ENCODE data around the gene HIRIP3. TPM values are rescaled to one million over a fixed set of nuclear protein-coding genes. Genes with fewer than 3 reads are reported as not detected.

HIRIP3 gene
- polyA plus RNA-seq, 3 donors, result 3.3 to 4.8 (median 3.7) TPM

DNA sequence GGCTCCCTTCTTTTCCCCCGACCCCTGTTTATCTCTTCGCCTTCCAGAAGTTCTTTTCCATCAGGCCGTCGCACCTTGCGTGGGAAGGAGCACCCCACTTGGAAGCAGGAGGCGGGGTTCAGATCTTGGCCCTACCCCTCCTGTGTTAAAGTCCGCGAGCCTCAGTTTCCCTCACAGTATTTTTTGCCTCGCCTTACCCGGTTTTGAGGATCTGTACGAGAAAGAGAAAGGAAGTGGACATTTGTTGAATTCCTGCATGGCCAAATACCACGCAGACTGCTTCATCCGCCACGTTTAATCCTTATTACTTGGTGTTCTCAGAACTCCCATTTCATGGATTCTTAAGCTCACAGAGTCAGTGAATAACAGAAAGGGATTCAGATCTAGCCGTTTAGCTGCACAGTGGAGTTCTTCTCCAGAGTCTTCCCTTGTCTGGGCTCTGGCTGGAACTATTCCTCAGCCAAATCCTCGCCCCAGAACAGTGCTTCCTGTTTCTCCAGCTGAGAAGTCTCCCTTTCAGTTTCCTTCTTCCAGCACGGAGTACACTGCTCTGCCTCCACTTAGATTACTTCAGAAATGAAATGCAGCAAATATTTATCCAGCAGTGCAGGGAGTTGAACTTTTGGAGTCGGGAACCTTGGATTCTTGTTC lies 32.9 kb downstream of the HIRIP3 start:
- peak overlapping the region; percentile 95 to 96 for H3K4me3 Mint-ChIP-seq

More for the DNA sequence above, 32.9 kb downstream of the HIRIP3 start:
- H4K20me1 ChIP-seq (ENCODE audit: insufficient read depth, low read length), result no peaks in the 10 kb centered on the region
- Mint-ChIP-seq H3K27ac (peak overlapping the region; percentile 88 to 98 (median 96)), H3K9me3 (no peaks in the 10 kb centered on the region), H3K36me3 (peaks cover 13 to 24% of the 10 kb centered on the region in 2 donors), H3K4me1 (peaks cover 18% of the 10 kb centered on the region), H3K27me3 (ENCODE audit: low read depth in 3 of 3) (peaks cover 2 to 8% (median 2%) of the 10 kb centered on the region in 3 donors)
- no peaks in the 10 kb centered on the region for H3K9me3 ChIP-seq (replicated peaks in 1 of 2; ENCODE audit: control insufficient read depth in 1 of 2, insufficient read depth in 1 of 2, low read length in 2 of 2)
- peak overlapping the region; percentile 87 to 93 (median 91) for H3K4me3 ChIP-seq (replicated peaks in 1 of 3; ENCODE audit: low read depth in 2 of 3, low read length in 3 of 3)
- H3K4me2 ChIP-seq (replicated peaks; ENCODE audit: extremely low read depth, low read length, poor library complexity, severe bottlenecking), result peak overlapping the region; percentile 98
- WGBS (ENCODE audit: insufficient coverage), result 0% methylated on average over 8 of the region's 18 CpGs
- peaks cover 7 to 13% of the 10 kb centered on the region in 2 donors for H3K36me3 ChIP-seq (replicated peaks in 1 of 2; ENCODE audit: control insufficient read depth in 1 of 2, insufficient read depth in 2 of 2, low read length in 2 of 2)
- intact Hi-C loops (cut with micrococcal nuclease), result loop anchor here (5.0 kb wide), 1 partner anchor 35 kb away; the partner anchor contains the start of gene KCTD13 (in 2 of the 2)
- DNase-seq, result peak; percentile 43 to 60 (median 60)
- peaks cover 15 to 18% of the 10 kb centered on the region in 2 donors for H3K4me1 ChIP-seq (ENCODE audit: control insufficient read depth in 1 of 2, insufficient read depth in 2 of 2, low read length in 2 of 2)
- peak overlapping the region; percentile 85 to 92 for H3K27ac ChIP-seq (ENCODE audit: low read depth in 1 of 2, low read length in 2 of 2)
- no peaks in the 10 kb centered on the region for H3K27me3 ChIP-seq (ENCODE audit: control insufficient read depth in 2 of 2, insufficient read depth in 2 of 2, low read length in 2 of 2)
- TF ChIP-seq, protein P1, sequence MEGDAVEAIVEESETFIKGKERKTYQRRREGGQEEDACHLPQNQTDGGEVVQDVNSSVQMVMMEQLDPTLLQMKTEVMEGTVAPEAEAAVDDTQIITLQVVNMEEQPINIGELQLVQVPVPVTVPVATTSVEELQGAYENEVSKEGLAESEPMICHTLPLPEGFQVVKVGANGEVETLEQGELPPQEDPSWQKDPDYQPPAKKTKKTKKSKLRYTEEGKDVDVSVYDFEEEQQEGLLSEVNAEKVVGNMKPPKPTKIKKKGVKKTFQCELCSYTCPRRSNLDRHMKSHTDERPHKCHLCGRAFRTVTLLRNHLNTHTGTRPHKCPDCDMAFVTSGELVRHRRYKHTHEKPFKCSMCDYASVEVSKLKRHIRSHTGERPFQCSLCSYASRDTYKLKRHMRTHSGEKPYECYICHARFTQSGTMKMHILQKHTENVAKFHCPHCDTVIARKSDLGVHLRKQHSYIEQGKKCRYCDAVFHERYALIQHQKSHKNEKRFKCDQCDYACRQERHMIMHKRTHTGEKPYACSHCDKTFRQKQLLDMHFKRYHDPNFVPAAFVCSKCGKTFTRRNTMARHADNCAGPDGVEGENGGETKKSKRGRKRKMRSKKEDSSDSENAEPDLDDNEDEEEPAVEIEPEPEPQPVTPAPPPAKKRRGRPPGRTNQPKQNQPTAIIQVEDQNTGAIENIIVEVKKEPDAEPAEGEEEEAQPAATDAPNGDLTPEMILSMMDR (IDR thresholded peaks at IDR 0.05), result no peak
- H2AFZ ChIP-seq (ENCODE audit: insufficient read depth, low read depth, low read length, poor library complexity, severe bottlenecking), result peak overlapping the region; percentile 92
- H3K9ac ChIP-seq (ENCODE audit: insufficient read depth, low read length, poor library complexity, severe bottlenecking), result peak overlapping the region; percentile 80
- H3K79me2 ChIP-seq (ENCODE audit: insufficient read depth, low read length), result peaks cover 8% of the 10 kb centered on the region
